ENCODE results near the gene SRSF9.

Gene SRSF9

DNA sequence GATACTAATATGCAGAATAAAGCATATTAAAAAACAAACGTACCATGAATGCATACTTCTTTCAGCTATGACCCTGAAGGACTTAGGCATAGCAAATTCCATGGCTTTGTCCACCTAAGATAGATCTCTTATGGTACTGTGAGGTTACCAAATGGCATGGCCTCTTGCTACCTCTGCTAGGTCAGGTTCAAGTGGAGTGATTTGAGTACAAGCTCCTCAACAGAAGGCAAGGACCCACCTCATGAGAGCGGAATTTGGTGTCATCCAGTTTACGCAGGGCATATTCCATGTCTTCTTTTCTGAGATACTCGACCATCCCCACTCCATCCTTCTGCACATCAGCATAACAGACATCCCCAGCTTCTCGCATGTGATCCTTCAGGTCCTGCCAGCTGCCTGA lies 5.8 kb downstream of the SRSF9 start:
- peaks cover 24 to 28% of the 10 kb centered on the region in 2 experiments for H3K4me1 ChIP-seq (ENCODE audit: control insufficient read depth in 1 of 2, insufficient read depth in 1 of 2, low read depth in 1 of 2, low read length in 1 of 2)
- TF ChIP-seq, protein P1, sequence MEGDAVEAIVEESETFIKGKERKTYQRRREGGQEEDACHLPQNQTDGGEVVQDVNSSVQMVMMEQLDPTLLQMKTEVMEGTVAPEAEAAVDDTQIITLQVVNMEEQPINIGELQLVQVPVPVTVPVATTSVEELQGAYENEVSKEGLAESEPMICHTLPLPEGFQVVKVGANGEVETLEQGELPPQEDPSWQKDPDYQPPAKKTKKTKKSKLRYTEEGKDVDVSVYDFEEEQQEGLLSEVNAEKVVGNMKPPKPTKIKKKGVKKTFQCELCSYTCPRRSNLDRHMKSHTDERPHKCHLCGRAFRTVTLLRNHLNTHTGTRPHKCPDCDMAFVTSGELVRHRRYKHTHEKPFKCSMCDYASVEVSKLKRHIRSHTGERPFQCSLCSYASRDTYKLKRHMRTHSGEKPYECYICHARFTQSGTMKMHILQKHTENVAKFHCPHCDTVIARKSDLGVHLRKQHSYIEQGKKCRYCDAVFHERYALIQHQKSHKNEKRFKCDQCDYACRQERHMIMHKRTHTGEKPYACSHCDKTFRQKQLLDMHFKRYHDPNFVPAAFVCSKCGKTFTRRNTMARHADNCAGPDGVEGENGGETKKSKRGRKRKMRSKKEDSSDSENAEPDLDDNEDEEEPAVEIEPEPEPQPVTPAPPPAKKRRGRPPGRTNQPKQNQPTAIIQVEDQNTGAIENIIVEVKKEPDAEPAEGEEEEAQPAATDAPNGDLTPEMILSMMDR (IDR thresholded peaks at IDR 0.05): no peak
- no peaks in the 10 kb centered on the region for H3K9me3 ChIP-seq
- H3K4me3 ChIP-seq (ENCODE audit: low read depth in 1 of 2, low read length in 1 of 2): no peak overlapping the region
- no peak overlapping the region for H3K27ac ChIP-seq
- H3K36me3 ChIP-seq: peaks cover 84% of the 10 kb centered on the region
- H3K27me3 ChIP-seq: no peaks in the 10 kb centered on the region

DNA sequence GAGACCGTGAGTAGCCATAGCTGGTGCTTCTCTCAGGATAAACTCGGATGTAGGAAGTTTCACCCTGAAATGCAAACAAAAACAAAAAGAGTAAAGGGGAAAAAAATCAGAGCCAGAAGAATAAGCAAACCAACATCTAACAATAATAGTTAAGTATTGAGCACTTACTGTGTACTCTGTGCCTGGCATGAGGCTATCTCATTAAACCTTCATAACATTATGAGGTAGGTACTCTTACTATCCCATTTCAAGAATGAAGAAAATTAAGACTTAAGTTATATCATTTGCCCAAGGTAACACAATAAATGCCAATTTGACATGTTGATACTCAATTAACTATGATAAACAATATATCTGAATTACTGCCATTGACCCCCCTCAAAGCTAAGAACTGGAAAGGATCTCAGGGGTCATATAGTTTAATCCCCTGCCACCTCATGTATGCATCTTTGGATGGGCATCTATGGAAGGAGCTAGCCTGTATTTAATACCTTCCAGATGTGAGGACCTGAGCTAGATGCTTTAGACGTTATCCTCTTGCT lies 7.4 kb downstream of the SRSF9 start:
- H3K4me3 ChIP-seq (ENCODE audit: low read depth in 1 of 2, low read length in 1 of 2): no peak overlapping the region
- TF ChIP-seq, protein P1 (IDR thresholded peaks at IDR 0.05): no peak

DNA sequence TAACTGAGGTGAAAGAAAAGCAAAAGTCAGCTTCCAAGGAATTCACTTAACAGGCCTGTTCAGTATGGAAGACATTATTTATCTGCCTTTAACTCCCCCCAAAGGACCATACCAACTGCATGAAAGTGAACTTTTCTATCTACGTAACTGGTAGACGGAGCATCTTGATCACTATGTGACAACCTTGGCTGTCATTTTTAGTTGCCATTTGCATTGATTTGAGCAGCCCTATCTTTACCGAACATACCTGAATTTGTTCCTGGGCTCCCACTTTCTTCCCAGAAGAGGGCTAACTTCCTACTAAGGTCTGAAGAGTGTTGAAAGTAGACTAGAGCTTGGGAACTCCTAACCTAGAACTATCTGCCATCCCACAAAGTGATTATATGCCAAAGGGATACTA lies 9.4 kb downstream of the SRSF9 start:
- no peaks in the 10 kb centered on the region for H3K4me1 ChIP-seq (ENCODE audit: control insufficient read depth in 1 of 2, insufficient read depth in 1 of 2, low read depth in 1 of 2, low read length in 1 of 2)
- H3K9me3 ChIP-seq: no peaks in the 10 kb centered on the region
- peaks cover 99% of the 10 kb centered on the region for H3K36me3 ChIP-seq
- peak overlapping the region; percentile 40 for H3K27ac ChIP-seq
- TF ChIP-seq, protein P1 (IDR thresholded peaks at IDR 0.05): no peak
- H3K4me3 ChIP-seq (ENCODE audit: low read depth in 1 of 2, low read length in 1 of 2): no peak overlapping the region
- no peaks in the 10 kb centered on the region for H3K27me3 ChIP-seq

More for the DNA sequence above, 7.4 kb downstream of the SRSF9 start:
- Histone ChIP-seq H3K27me3 (no peaks in the 10 kb centered on the region), H3K9me3 (no peaks in the 10 kb centered on the region), H3K27ac (no peak overlapping the region), H3K36me3 (peaks cover 97% of the 10 kb centered on the region), H3K4me1 (ENCODE audit: control insufficient read depth in 1 of 2, insufficient read depth in 1 of 2, low read depth in 1 of 2, low read length in 1 of 2) (peaks cover 11 to 13% of the 10 kb centered on the region in 2 experiments)

DNA sequence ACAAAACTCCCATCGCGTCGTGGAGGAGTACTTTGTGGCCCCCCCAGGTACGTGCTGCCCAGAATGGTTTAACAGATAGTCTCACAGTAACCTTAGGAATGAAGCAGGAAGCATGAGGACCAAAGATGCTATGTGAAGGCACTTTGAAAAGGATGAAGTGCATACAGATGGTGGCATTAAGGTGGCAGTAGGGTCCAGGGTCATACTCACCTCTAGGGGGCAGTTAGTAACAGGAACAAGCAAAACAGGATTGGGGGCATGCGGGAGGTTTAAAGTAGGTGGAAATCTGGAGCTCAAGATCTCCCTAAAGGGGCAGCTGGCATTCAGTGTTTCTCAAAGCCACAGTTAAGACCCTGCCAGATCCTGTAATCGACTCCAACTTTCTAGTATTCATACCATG lies 12.4 kb downstream of the SRSF9 start:
- no peaks in the 10 kb centered on the region for H3K27me3 ChIP-seq
- no peak overlapping the region for H3K4me3 ChIP-seq (ENCODE audit: low read depth in 1 of 2, low read length in 1 of 2)
- TF ChIP-seq, protein P1 (IDR thresholded peaks at IDR 0.05): no peak
- no peaks in the 10 kb centered on the region for H3K4me1 ChIP-seq (ENCODE audit: control insufficient read depth in 1 of 2, insufficient read depth in 1 of 2, low read depth in 1 of 2, low read length in 1 of 2)
- no peak overlapping the region for H3K27ac ChIP-seq
- H3K9me3 ChIP-seq: no peaks in the 10 kb centered on the region
- H3K36me3 ChIP-seq: peaks cover 72% of the 10 kb centered on the region

DNA sequence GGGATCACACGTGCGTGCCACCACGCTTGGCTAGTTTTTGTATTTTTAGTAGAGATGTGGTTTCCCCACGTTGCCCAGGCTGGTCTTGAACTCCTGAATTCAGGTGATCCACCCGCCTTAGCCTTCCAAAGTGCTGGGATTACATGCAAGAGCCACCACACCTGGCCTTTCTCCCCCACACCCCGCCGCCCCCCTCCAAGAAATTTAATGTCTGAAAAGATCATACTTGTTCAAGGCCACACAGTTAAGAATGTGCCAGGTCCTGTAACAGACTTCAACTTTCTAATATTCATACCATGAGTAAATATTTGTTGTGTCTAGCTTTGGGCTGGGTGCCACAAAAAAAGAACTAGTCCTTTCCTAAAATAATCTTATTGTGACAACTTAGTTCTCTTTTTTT lies 14.2 kb downstream of the SRSF9 start:
- no peak overlapping the region for H3K4me3 ChIP-seq (ENCODE audit: low read depth in 1 of 2, low read length in 1 of 2)

More for the DNA sequence above, 14.2 kb downstream of the SRSF9 start:
- Histone ChIP-seq H3K9me3 (no peaks in the 10 kb centered on the region), H3K4me1 (ENCODE audit: control insufficient read depth in 1 of 2, insufficient read depth in 1 of 2, low read depth in 1 of 2, low read length in 1 of 2) (no peaks in the 10 kb centered on the region), H3K27ac (no peak overlapping the region), H3K36me3 (peaks cover 54% of the 10 kb centered on the region), H3K27me3 (no peaks in the 10 kb centered on the region)
- TF ChIP-seq, protein P1 (IDR thresholded peaks at IDR 0.05): no peak
